MM.1S (cell line): ENCODE data around the gene NPNT.

Experiments
- EZH2 ChIP-seq: fragments of 300-600 bp; sonication (generic); optimal IDR thresholded peaks from 2 replicates; pipeline ENCODE3; 2017; ENCODE audit warnings: low read depth, mild to moderate bottlenecking, antibody characterized with exemption, low read length, mixed read lengths
- EZH2phosphoT487 ChIP-seq: fragments of 300-600 bp; sonication (generic); IDR thresholded peaks from 2 replicates; pipeline ENCODE4 v1.6.1; 2018; ENCODE audit warnings: antibody characterized with exemption, low read length
- TF ChIP-seq, protein P1 (sequence below): fragments of 300-600 bp; sonication (generic); IDR thresholded peaks from 2 replicates; pipeline ENCODE4 v1.5.1; 2016; ENCODE audit warnings: antibody characterized with exemption, low read length, mixed read lengths

DNA sequence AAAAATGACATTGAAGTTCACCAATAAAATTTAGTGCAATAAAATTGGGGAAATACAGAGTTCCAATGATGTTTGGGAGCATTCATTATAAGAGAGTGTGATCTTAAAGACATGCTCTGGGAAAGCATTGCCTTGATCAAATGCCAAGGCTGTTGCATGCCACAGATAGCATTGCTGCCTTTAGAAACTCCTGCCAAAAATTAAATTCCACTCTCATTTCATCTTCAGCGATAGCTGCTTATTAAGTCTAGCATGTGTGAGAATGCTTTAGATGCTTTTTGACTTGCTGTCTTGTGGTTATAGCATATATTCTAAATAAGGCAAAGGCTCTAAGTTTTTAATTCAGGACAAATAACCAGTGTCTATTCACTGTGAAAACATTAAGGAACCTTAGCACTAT lies 49.3 kb downstream of the NPNT start:
- no peak for TF ChIP-seq EZH2
- TF ChIP-seq, protein P1, sequence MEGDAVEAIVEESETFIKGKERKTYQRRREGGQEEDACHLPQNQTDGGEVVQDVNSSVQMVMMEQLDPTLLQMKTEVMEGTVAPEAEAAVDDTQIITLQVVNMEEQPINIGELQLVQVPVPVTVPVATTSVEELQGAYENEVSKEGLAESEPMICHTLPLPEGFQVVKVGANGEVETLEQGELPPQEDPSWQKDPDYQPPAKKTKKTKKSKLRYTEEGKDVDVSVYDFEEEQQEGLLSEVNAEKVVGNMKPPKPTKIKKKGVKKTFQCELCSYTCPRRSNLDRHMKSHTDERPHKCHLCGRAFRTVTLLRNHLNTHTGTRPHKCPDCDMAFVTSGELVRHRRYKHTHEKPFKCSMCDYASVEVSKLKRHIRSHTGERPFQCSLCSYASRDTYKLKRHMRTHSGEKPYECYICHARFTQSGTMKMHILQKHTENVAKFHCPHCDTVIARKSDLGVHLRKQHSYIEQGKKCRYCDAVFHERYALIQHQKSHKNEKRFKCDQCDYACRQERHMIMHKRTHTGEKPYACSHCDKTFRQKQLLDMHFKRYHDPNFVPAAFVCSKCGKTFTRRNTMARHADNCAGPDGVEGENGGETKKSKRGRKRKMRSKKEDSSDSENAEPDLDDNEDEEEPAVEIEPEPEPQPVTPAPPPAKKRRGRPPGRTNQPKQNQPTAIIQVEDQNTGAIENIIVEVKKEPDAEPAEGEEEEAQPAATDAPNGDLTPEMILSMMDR = no peak
- no peak for TF ChIP-seq EZH2phosphoT487
